ENCODE data around the gene EPC2. TPM values are rescaled to one million over a fixed set of nuclear protein-coding genes. Genes with fewer than 3 reads are reported as not detected.

The EPC2 gene
- total and polyA plus RNA-seq, 2 experiments from 2014 or later: 4.2 to 20.0 TPM

DNA sequence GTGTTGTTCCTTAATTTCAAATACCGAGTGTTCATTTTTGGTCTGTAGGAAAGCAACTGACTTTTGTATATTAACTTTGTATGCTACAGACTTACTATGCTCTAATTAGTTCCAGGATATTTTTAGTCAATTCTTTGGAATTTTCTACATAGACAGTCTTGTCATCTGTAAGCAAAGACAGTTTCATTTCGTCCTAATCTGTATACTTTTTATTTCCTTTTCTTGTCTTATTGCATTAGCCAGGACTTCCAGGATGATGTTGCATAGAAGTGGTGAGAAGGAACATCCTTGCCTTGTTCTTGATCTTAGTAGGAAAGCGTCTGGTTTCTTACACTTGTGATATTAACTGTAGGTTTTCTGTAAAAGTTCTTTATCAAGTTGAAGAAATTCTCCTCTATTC is 56.5 kb downstream of the EPC2 start:
- H2AFZ ChIP-seq: no peak overlapping the region
- peaks cover 5% of the 10 kb centered on the region; the same call in 1 of the 2 replicates for H4K20me1 ChIP-seq (ENCODE audit: insufficient read depth)
- H3K36me3 ChIP-seq (ENCODE audit: low read depth): peaks cover 3% of the 10 kb centered on the region; the same call in 1 of the 2 replicates
- DNase-seq: no peak
- H3K4me1 ChIP-seq (ENCODE audit: insufficient read depth): no peaks in the 10 kb centered on the region
- no peak overlapping the region for H3K27ac ChIP-seq
- H3K9me2 ChIP-seq (ENCODE audit: insufficient read depth): no peaks in the 10 kb centered on the region
- no peak overlapping the region for H3K4me3 ChIP-seq
- H3K4me2 ChIP-seq (ENCODE audit: unreplicated experiment): no peak overlapping the region
- H3K9ac ChIP-seq: no peak overlapping the region
- H3K27me3 ChIP-seq (replicated peaks; ENCODE audit: insufficient read depth): no peaks in the 10 kb centered on the region
- WGBS, 2 experiments (ENCODE audit: low coverage in 1 of 2, low lambda C conversion rate in 2 of 2, missing lambda C conversion rate in 2 of 2): 94 to 96% methylated on average over 3 of the region's 3 CpGs
- in situ Hi-C loops (cut with MboI): no loop called here
- no peak for TF ChIP-seq EZH2 (IDR thresholded peaks at IDR 0.05; ENCODE audit: insufficient read depth, poor library complexity, severe bottlenecking)
- no peak for TF ChIP-seq EZH2phosphoT487 (IDR thresholded peaks at IDR 0.05; ENCODE audit: insufficient read depth, low read depth)
- no peaks in the 10 kb centered on the region for H3K9me3 ChIP-seq (ENCODE audit: low read depth)
- peaks cover 89% of the 10 kb centered on the region for H3K79me2 ChIP-seq (ENCODE audit: insufficient read depth)
- H3F3A ChIP-seq (ENCODE audit: insufficient read depth): peaks cover 8% of the 10 kb centered on the region; the same call in 1 of the 2 replicates

- Histone ChIP-seq H3K9me2 (ENCODE audit: insufficient read depth) (no peaks in the 10 kb centered on the region), H3K4me2 (ENCODE audit: unreplicated experiment) (no peak overlapping the region), H3K4me1 (ENCODE audit: insufficient read depth) (no peaks in the 10 kb centered on the region), H3K36me3 (ENCODE audit: low read depth) (peaks cover 4% of the 10 kb centered on the region; the same call in 1 of the 2 replicates), H3K27me3 (replicated peaks; ENCODE audit: insufficient read depth) (no peaks in the 10 kb centered on the region), H3K9ac (no peak overlapping the region), H3K79me2 (ENCODE audit: insufficient read depth) (peaks cover 91% of the 10 kb centered on the region), H3K9me3 (ENCODE audit: low read depth) (no peaks in the 10 kb centered on the region), H2AFZ (no peak overlapping the region), H3F3A (ENCODE audit: insufficient read depth) (peaks cover 8% of the 10 kb centered on the region; the same call in 1 of the 2 replicates), H4K20me1 (ENCODE audit: insufficient read depth) (peaks cover 5% of the 10 kb centered on the region; the same call in 1 of the 2 replicates), H3K27ac (no peak overlapping the region), H3K4me3 (no peak overlapping the region)
- no peak for DNase-seq
- TF ChIP-seq EZH2 (IDR thresholded peaks at IDR 0.05; ENCODE audit: insufficient read depth, poor library complexity, severe bottlenecking): no peak
- TF ChIP-seq EZH2phosphoT487 (IDR thresholded peaks at IDR 0.05; ENCODE audit: insufficient read depth, low read depth): no peak
- in situ Hi-C loops (cut with MboI): no loop called here
Measured at GRCh38 chr2:148701877-148702276, 57.3 kb downstream of the EPC2 start.

DNA sequence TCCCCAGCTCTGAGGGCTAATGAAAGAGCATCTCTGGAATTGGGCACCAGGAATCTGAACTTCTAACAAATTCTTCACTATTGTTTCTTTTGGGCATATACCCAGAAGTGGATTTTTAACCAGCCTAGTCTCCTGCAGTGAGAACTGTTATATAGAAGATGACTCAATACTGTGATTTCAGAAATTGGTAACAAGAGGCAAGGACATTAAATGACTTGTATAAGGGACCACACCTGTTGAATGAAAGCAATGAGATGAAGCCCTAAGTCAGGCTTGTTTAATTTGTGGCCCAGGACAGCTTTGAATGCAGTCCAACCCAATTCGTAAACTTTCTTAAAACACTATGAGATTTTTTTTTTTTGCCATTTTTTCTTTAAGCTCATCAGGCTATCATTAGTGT is 57.9 kb downstream of the EPC2 start:
- Histone ChIP-seq H3K36me3 (ENCODE audit: low read depth) (peaks cover 4% of the 10 kb centered on the region; the same call in 1 of the 2 replicates), H2AFZ (no peak overlapping the region), H3K27ac (no peak overlapping the region), H4K20me1 (ENCODE audit: insufficient read depth) (peaks cover 5% of the 10 kb centered on the region; the same call in 1 of the 2 replicates), H3F3A (ENCODE audit: insufficient read depth) (peaks cover 8% of the 10 kb centered on the region; the same call in 1 of the 2 replicates), H3K9me2 (ENCODE audit: insufficient read depth) (no peaks in the 10 kb centered on the region), H3K27me3 (replicated peaks; ENCODE audit: insufficient read depth) (no peaks in the 10 kb centered on the region), H3K4me2 (ENCODE audit: unreplicated experiment) (no peak overlapping the region), H3K9ac (no peak overlapping the region), H3K79me2 (ENCODE audit: insufficient read depth) (peaks cover 94% of the 10 kb centered on the region), H3K4me1 (ENCODE audit: insufficient read depth) (no peaks in the 10 kb centered on the region), H3K4me3 (no peak overlapping the region), H3K9me3 (ENCODE audit: low read depth) (no peaks in the 10 kb centered on the region)
- 93 to 100% methylated on average over 1 of the region's 1 CpG for WGBS, 2 experiments (ENCODE audit: low coverage in 1 of 2, low lambda C conversion rate in 2 of 2, missing lambda C conversion rate in 2 of 2)
- peak; percentile 15 for DNase-seq
- no peak for TF ChIP-seq EZH2phosphoT487 (IDR thresholded peaks at IDR 0.05; ENCODE audit: insufficient read depth, low read depth)
- no peak for TF ChIP-seq EZH2 (IDR thresholded peaks at IDR 0.05; ENCODE audit: insufficient read depth, poor library complexity, severe bottlenecking)
- in situ Hi-C loops (cut with MboI): no loop called here

- TF ChIP-seq EZH2 (IDR thresholded peaks at IDR 0.05; ENCODE audit: insufficient read depth, poor library complexity, severe bottlenecking) (no peak), EZH2phosphoT487 (IDR thresholded peaks at IDR 0.05; ENCODE audit: insufficient read depth, low read depth) (no peak)
- in situ Hi-C loops (cut with MboI): no loop called here
- H3K4me3 ChIP-seq: no peak overlapping the region
- H2AFZ ChIP-seq: no peak overlapping the region
- H3K9me2 ChIP-seq (ENCODE audit: insufficient read depth): no peaks in the 10 kb centered on the region
- no peak overlapping the region for H3K4me2 ChIP-seq (ENCODE audit: unreplicated experiment)
- no peak for DNase-seq
- H3K4me1 ChIP-seq (ENCODE audit: insufficient read depth): no peaks in the 10 kb centered on the region
- no peak overlapping the region for H3K27ac ChIP-seq
- H3K27me3 ChIP-seq (replicated peaks; ENCODE audit: insufficient read depth): no peaks in the 10 kb centered on the region
- peaks cover 90% of the 10 kb centered on the region for H3K79me2 ChIP-seq (ENCODE audit: insufficient read depth)
- H3K9ac ChIP-seq: no peak overlapping the region
- H3K36me3 ChIP-seq (ENCODE audit: low read depth): peaks cover 4% of the 10 kb centered on the region; the same call in 1 of the 2 replicates
- H4K20me1 ChIP-seq (ENCODE audit: insufficient read depth): peaks cover 5% of the 10 kb centered on the region; the same call in 1 of the 2 replicates
- no peaks in the 10 kb centered on the region for H3K9me3 ChIP-seq (ENCODE audit: low read depth)
- peaks cover 8% of the 10 kb centered on the region; the same call in 1 of the 2 replicates for H3F3A ChIP-seq (ENCODE audit: insufficient read depth)
Measured at GRCh38 chr2:148704247-148704646, 59.7 kb downstream of the EPC2 start.

All from GM23248 (cell line).